Calu3 (cell line): ENCODE data around the gene BRD3OS. TPM values are rescaled to one million over a fixed set of nuclear protein-coding genes. Genes with fewer than 3 reads are reported as not detected.

Experiments used
- BruUV-seq: library from RNA; stranded (reverse); fragments of 400-500 nt; replicated peaks from 2 replicates; lab custom pipeline; 2021; lab: Mats Ljungman, UMichigan
- CTCF ChIA-PET: fragments of 300-600 bp; sonication (Branson Sonifier 250); formaldehyde crosslinking; loops from one replicate; lab custom pipeline; 2022; ENCODE audit warnings: antibody characterized with exemption; lab: Charles Lee
- DNase-seq: peaks from one replicate; pipeline ENCODE4 v3.0.0; 2022
- H3K27ac Mint-ChIP-seq: one replicate; pipeline ENCODE4 v1.8.0; 2022; ENCODE audit warnings: mixed read lengths; ENCODE audit not compliant: unreplicated experiment
- H3K27me3 Mint-ChIP-seq: one replicate; pipeline ENCODE4 v1.8.0; 2022; ENCODE audit warnings: mixed read lengths; ENCODE audit not compliant: unreplicated experiment
- H3K36me3 Mint-ChIP-seq: one replicate; pipeline ENCODE4 v1.8.0; 2022; ENCODE audit warnings: mild to moderate bottlenecking, moderate library complexity, mixed read lengths; ENCODE audit not compliant: insufficient read depth, unreplicated experiment
- H3K4me1 Mint-ChIP-seq: one replicate; pipeline ENCODE4 v1.8.0; 2022; ENCODE audit warnings: mild to moderate bottlenecking, low read depth, mixed read lengths; ENCODE audit not compliant: unreplicated experiment
- H3K4me3 Mint-ChIP-seq: one replicate; pipeline ENCODE4 v1.8.0; 2022; ENCODE audit warnings: mild to moderate bottlenecking, low read depth, moderate library complexity, mixed read lengths; ENCODE audit not compliant: unreplicated experiment
- H3K9me3 Mint-ChIP-seq: one replicate; pipeline ENCODE4 v1.8.0; 2022; ENCODE audit warnings: low read depth, mixed read lengths; ENCODE audit not compliant: unreplicated experiment
- CTCF ChIP-seq: fragments of 200-600 bp; IDR thresholded peaks from one replicate; pipeline ENCODE4 v1.8.0; 2022; ENCODE audit warnings: antibody characterized with exemption; ENCODE audit not compliant: unreplicated experiment
- intact Hi-C: fragments of 100-400 bp; cut with micrococcal nuclease; formaldehyde crosslinking; loops from one replicate; pipeline ENCODE4 v1.10.0; 2022; ENCODE audit not compliant: unreplicated experiment
- total RNA-seq: library from RNA; stranded (reverse); gene quantifications from 2 replicates; pipeline ENCODE4 v1.2.3, GENCODE V29; 2022

BRD3OS gene
- total RNA-seq, 1 experiment from 2014 or later: 10.5 TPM

DNA sequence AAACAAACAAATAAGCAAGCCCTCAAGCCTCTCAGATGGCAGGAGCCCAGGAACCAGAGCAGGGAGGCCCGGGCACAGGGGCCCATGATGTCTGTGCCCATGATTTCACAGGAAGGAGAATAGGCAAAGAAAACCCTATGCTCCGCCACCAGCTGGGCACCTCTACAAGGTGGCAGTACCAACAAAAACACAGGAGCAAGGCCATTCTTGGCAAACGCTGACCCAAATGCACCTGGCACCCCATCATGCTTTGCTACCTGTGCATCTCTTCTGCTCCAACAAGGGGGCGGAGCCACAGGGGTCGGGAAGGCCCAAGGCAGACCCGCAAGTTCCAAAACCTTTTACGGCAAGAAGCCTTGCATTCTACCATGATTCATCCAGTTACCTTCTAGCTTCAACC lies 39.4 kb downstream of the BRD3OS start:
- Mint-ChIP-seq H3K36me3 (peaks cover 23% of the 10 kb centered on the region), H3K4me1 (no peaks in the 10 kb centered on the region), H3K9me3 (no peaks in the 10 kb centered on the region), H3K4me3 (peak overlapping the region; percentile 73), H3K27ac (no peak overlapping the region), H3K27me3 (peaks cover 7% of the 10 kb centered on the region)
- CTCF ChIA-PET: interaction anchor here (0.7 kb wide), 1 partner anchor 9 kb away, joined by 3 read pairs; no protein-coding TSS in a partner anchor
- BruUV-seq: no TSS peak
- TF ChIP-seq CTCF: no peak
- intact Hi-C loops: no loop called here
- no peak for DNase-seq

DNA sequence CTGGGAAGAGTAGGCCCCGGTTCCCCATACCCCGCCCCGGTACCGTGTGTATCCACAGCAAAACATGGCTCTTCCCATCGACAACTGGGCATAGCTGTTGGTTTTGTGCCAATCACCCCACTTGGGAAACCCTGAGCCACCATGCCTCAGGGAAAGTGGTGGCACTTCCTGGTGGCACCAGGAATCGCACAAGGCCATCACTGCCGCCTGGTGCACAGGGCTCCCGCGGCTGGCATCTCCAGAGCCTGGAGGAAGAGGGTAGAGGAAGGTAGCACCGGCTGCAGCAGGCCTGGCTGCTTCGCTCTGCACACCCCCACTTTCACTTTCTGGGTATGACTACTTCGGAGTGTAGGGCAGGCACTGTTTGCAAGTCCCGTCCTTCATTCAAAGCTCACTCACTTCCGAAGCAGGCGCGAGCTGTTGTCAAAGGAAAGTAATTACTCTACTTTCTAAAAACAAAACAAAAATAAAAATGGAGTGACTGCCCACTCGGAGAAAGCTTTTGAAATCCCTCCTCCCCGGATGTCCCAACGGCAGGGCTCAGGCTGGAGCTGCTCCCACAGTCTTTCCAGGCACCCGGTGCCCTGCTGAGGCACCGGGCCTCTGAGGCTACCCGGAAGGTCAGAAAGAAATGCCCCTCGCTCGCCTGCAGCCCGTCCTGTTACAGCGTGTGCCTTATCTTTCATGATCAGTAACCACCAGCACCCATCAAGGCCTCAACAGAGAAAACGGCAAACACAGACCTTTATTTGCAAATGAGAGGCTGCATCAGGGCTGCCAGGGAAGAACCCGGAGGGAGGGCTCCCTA lies 40.5 kb downstream of the BRD3OS start:
- no peak for TF ChIP-seq CTCF
- peaks cover 23% of the 10 kb centered on the region for H3K36me3 Mint-ChIP-seq
- H3K27ac Mint-ChIP-seq: peak overlapping the region; percentile 23
- peaks cover 18% of the 10 kb centered on the region for H3K27me3 Mint-ChIP-seq
- intact Hi-C loops: no loop called here
- TSS peak; percentile 80 for BruUV-seq
- H3K4me1 Mint-ChIP-seq: no peaks in the 10 kb centered on the region
- CTCF ChIA-PET: interaction anchor here (0.7 kb wide), 1 partner anchor 200 kb away, joined by 6 read pairs; no protein-coding TSS in a partner anchor
- DNase-seq: peak; percentile 29
- no peaks in the 10 kb centered on the region for H3K9me3 Mint-ChIP-seq
- peak overlapping the region; percentile 73 for H3K4me3 Mint-ChIP-seq

- DNase-seq: no peak
- peaks cover 25% of the 10 kb centered on the region for H3K27me3 Mint-ChIP-seq
- TF ChIP-seq CTCF: no peak
- no peaks in the 10 kb centered on the region for H3K9me3 Mint-ChIP-seq
- H3K4me1 Mint-ChIP-seq: no peaks in the 10 kb centered on the region
- peak overlapping the region; percentile 73 for H3K4me3 Mint-ChIP-seq
- peak overlapping the region; percentile 23 for H3K27ac Mint-ChIP-seq
- peaks cover 23% of the 10 kb centered on the region for H3K36me3 Mint-ChIP-seq
- intact Hi-C loops: no loop called here
- BruUV-seq: no TSS peak
- CTCF ChIA-PET: no interaction called here
Measured at GRCh38 chr9:134066526-134066912, 41.2 kb downstream of the BRD3OS start.

GRCh38 chr9:134066913-134067851 lies 41.9 kb downstream of the BRD3OS start:
- Mint-ChIP-seq H3K9me3 (no peaks in the 10 kb centered on the region), H3K36me3 (peaks cover 23% of the 10 kb centered on the region), H3K4me1 (no peaks in the 10 kb centered on the region), H3K27me3 (peaks cover 31% of the 10 kb centered on the region), H3K27ac (no peak overlapping the region), H3K4me3 (peak overlapping the region; percentile 73)
- peak; percentile 14 for DNase-seq
- TF ChIP-seq CTCF: no peak
- no TSS peak for BruUV-seq
- intact Hi-C loops: no loop called here
- CTCF ChIA-PET: no interaction called here
